Measurements from ENCODE around the gene MPPED1.

Gene MPPED1

DNA sequence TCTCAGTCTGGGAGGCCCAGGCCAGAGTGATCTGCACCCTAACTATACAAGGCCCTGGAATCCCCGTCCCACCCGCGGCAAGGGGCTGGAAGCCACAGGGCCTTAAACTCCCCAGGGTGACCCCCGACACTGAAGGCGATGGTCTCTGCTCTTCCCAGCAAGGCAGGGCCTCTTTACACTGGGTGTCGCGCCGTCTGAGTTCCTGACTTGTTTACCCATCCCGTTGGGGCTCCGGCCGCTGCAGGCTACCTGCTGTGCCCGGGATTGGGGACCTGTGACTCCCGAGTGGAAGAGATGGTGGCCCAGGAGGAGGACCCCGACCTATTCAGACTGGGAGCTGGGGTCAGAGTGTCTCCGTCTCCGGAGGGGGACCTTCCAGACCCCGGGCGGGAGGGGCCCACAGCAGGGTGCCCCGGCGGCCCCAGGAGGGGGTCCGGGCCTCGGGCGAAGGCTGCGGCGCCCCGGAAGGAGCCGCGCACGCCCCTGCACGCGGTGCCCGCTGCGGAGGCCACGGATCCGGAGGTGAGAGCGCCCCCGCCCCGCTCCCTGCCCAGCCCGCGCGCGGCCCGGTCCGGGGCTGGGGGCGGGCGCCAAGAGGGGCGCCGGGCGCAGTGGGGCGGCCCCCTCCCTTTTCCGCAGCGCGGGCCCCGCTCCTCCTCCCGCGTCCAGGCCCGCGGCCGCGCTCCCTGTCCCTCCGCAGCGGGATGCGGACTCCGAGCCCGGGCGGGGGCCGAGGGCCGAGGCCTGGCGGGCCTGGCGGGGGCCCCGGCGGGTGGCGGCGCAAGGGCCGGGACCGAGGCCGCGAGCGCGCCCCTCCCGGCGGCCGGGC is 560 bp upstream of the MPPED1 start:
- no peak for DNase-seq (ENCODE audit: low read depth)

DNA sequence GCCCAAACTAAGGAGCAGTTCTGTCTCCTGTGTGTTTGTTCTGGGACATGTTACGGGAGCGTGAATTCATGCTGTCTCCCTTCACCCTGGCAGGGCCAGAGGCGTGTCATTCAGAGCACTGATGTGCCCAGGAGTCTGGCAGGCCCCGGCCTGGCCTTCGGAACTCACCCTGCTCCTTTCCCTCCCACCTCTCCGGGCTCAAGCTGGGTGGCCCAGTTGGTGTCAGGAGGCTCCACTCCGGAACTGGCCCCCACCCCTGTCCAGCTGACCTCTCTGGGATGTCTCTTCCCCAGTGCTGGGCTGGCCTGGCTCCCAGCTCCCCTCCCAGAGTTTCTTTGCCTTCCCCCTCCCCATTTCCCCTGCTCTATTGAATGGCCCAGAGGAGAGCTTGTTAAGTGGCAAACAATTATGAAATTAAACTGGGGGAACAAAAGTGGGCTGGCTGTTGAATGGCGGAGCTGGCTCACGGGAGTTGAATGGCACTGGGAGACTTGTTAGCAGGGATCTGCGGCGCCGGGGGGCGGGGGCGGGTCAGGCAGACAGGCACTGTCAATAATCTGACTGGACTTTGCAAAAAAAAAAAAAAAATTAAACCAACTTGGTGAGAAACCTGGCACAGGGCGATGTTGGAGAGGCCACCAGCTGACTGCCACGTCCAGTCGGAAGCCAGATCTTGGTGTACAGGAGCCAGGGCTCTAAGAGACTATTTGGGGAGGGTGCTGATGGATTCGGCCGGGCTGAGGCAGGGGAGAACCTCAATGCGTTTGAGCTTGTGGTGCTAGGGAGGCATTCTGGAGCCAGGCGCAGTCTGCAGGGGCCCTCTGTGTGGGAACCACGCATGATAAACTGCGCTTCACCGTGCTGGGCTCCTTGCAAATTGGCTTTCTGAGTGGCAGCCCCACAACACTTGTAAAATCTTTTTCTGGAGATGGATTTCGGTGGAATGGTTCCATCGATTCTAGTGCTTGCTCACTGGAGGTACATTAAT is 1.3 kb downstream of the MPPED1 start:
- DNase-seq (ENCODE audit: low read depth): no peak

DNA sequence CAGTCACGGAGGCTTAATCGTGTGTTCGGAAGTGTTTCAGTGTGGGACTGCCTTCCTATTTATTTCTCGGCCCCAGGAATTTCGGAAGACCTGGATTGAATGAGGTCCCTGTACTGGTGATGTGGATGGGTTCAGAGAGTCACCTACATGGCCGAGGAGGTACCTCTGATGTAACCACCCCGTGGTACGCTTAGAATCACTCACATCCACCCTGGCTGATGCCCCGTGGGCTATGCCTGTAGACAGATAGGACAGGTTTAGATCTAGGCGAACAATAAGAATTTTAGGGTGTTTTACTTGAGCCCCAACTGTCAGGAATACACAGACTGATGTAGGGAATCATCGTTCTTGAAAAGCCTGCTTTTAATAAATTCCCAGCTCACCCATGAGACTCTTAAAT is 2.0 kb downstream of the MPPED1 start:
- no peak for DNase-seq (ENCODE audit: low read depth)

DNA sequence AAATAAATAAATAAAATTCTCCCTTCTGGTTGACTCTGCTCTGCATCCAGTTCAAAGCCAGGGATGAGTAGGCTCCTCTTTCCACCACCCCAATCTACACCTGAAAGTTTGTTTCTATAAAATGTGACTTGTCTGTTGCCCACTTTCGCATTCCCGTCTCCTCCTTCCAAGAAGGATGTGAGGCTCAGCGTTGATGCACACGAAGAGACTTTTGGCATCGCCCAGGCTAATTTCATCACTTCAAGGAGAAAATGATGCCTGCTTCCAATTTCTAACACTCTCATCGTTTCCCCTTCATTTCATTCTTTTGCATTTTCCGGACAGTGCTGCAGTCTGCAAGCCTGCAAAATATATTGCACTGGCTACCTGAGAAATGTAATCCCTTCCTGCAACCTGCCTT is 3.9 kb downstream of the MPPED1 start:
- no peak for DNase-seq (ENCODE audit: low read depth)

DNA sequence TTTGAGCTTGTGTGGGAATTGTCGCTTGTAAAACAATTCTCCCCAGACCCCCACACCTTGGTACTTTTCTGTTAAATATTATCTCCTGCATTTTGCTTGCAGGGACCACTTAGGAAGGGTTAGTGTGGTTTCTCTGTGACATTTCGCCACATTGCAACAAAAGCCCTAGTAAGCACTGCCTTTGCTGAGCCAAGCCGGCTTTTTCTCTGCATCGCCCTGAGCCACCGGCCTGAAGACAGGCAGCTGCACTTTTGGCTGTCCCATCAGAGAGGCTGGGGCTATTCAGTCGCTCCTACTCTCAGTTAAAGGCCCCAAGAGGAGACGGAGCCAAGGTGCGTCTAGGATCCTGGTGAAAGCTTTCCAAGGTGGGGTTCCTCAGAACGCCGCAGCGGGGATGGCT is 5.7 kb downstream of the MPPED1 start:
- DNase-seq (ENCODE audit: low read depth): no peak

DNA sequence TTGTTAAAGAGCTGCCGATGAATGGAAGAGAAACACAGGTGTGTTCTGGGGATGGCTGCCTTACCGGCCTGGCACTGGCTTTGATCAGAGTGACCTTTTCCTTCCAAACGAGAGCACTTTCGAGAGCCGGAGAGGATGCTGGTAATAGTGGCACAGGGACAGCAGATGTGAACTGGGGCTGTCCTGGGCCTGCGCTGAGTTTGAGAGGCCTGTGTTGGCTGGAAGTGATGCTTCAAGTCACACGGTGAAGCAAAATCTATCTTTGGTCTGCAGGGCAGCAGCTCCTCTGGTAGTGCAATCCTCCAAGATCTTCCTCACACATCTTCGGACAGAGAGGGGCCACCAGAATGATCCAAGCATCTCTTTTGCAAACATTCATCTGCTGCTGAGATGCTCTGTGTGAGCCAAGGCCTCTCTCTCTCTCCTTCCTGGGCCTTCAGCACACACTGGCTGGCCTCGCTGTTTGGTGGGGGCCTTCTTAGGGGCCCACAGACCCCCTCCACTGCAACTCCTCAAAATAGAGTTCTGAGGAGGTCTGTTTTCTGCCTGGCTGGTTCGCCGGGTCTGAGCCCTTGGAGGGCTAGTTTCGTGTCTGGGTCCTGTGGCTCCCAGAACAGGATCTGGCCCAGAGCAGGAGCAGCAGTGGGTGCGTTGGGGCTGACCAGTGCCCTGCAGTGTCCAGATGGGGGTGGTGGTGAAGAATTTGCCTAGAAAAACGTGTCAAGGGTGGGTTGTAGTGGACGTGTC is 6.4 kb downstream of the MPPED1 start:
- no peak for DNase-seq (ENCODE audit: low read depth)

DNA sequence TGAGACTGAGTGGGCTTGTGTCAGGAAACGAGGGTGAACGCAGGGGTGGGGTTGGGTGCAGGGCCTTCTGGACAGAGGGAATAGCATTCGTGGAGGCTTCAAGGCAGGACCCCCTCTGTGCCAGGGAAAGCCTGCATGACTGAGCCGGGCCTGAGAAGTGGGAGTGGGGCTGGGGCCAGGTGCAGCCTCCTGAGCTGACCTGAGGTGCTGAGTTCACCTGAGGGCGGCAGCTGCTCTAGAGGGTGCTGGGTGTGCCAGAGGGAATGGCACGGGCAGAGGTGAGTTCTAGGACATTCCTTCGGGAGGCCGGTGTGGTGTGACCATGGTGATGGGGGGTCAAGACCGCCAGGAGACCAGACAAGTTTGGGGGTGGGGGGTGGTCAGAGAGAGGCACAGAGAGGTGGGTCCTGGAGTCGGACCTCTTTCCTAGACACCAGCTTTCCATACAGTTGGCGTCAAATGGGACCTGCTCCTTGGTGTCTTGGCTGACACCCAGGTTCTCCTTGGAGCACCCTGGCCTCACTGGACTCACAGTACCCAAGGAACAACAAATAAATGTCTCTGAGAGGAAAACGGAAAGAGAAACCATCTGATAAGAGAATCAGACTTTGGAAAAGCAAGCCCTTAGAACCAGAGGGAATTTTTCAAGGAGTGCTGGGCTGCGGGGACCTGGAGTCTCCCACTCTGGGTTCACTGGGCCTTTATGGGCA is 7.7 kb downstream of the MPPED1 start:
- DNase-seq (ENCODE audit: low read depth): no peak

DNA sequence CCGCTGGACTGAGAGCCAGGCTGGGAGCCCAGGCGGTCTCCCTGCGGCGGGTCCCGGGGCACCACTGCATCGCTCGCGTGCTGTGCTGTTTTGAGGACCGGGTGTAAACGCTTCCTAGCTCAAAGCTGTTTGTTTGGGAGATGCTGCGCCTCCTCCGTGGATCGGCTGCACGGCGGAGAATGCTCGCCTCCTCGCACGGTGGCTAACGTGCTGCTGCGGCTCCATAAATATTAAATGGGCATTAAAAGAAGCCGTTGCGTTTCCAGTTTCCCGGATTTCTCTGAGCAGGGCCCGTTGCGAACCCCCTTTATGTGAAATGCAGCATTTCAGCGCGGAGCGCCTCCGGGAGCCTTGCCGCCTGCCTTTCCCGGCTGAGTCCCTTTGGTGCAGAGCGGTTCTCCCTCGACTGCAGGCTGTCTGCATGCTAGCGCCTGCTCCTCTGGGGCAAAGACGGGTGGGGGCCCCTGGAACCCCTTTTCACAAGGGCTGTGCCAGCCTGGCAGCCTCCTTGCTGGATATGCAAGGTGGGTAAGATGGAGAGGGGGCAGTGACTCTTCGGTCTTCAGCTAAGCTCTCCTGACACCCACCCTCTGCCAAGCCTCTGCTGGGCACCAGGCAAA is 9.3 kb downstream of the MPPED1 start:
- no peak for DNase-seq (ENCODE audit: low read depth)

DNA sequence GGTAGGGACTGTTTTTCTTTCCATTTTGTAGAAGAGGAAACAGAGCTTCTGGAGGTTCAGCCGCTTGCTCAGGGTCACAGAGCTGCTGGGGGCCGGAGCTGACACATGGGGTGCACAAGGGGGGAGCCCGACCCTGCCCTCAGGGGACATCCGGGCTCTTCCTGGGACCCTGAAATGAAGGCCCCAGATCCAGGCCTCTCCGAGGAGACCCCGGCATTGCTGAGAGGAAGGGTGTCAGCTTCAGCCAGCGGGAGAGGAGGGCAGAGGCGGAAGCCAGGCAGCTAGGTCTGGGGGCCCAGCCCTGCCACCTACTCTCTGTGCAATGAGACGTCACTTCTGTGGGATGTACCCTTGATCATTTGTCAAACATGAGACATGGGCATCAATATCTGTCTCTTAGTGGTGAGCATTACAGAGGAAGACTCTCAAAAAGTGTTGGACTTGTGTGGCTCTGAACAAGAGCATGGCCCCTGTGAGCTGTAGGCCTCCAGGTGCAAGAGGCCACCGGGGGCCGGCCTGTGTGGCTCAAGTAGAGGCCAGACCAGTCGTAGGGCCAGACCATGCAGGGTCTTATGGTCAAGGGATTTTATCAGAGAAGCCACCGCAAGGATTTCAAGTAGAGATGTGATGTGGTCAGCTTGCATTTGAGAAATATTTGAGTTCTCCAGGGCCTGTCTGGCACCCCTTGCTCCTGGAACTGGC is 10.3 kb downstream of the MPPED1 start:
- no peak for DNase-seq (ENCODE audit: low read depth)

DNA sequence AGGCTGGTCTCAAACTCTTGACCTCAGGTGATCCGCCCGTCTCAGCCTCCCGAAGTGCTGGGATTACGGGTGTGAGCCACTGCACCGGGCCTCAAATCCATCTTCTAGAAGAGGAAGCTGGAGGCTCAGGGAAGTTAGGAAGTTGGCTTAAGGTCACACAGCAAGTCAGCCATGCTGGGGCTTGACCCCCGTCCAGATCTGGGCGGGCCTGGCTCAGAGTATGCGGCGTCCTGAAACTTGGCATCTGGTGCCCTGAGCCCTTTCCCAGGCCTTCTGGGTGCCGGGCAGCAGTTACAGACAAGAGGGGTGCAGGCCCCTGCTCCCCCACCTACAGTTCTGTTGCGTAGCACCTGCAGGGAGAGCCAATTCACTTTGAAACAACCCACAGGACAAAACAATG is 11.2 kb downstream of the MPPED1 start:
- no peak for DNase-seq (ENCODE audit: low read depth)

DNA sequence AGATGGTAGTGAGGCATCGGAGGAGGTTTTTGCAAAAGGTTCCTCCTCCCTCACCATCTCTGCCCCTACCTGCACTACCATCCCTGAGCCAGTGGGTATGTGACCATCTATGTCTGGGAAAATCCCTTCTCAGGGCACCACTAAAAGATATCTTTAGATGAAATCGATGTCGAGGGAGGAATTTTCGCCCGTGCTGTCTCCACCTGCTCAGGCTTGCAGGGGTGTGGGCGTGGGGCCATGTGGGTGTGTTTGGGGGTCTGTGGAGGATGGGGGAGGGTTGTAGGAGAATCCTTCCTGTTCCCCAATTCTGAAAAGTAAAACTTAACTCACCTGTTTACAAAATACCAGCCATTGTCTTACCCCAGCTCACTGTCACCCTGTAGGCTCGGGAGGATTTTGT is 12.4 kb downstream of the MPPED1 start:
- DNase-seq (ENCODE audit: low read depth): no peak

DNA sequence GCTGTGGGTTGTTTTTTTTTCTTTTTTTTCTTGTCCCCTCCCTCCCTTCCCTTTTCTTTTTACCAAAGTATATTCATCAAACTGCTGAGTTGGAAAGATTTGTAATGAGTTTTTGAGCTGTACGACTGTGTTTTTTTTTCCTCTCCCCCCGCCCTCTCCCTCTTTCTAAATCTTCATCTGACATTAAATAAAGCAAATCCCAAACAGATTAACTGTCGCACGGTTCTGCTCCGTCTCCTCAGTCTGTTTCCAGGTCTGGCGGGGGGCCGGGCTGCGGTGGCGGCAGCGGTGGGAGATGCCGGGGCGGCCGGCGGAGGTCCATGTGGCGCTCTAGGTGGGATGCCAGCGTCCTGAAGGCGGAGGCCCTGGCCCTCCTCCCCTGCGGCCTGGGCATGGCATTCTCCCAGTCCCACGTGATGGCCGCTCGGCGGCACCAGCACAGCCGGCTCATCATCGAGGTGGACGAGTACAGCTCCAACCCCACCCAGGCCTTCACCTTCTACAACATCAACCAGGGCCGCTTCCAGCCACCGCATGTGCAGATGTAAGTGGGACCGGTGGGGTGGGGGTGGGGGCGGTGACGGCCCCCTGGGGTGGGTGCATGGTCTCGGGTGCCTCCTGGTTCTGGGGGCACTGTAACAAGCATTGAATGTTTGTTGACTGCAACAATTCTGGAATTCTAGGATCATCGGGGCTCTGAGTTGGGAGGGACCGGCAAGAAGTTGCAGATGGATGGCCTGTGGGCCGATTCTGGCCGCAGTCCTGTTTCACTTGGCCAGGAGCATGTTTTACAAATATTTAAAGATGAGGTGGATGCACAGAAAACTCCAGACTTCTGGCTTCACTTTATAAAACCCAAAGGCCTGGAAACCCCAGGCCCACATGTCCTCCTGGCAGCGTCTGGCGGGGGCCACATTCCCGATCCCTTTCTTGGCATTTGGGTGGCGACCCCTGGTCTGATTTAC is 13.1 kb downstream of the MPPED1 start:
- DNase-seq (ENCODE audit: low read depth): no peak

DNA sequence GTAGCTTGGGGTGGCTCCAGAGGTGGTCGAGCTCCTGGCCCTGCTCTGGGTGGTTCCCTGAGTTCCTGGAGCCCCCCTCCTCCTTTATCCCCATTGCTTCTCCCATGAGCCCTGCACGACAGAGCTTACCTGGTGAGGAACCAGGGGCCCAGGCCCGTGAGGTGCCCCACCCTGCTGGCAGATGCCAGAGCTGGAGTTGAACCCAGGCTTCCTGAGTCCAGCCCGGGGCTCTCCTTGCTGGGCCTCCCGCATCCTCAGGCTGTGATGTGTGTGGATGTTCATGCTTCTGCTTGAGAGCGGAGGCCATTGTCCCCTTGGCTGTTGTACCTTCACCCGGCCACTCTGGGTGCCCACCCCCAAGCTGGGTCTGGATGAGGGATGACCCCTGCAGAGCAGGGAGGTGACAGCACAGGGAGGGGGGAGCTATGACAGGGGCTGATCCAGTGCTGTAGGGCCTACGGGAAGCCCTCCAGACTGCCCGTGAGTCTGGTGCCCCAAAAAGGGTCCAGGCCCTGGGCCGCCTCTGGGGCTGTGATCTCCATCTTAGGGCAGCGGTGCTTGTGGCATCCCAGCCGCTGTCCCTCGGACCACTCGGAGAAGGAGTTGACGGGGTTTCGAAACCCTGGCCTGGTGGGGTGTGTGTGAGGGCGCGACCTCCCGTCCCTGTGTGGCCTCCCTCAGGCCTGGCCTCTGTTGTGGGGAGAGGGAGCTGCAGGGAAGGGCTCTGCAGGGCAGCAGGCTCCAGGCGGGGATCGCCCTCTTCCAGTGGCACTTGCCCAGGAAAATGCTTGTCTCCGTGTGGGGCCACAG is 14.4 kb downstream of the MPPED1 start:
- DNase-seq (ENCODE audit: low read depth): no peak

DNA sequence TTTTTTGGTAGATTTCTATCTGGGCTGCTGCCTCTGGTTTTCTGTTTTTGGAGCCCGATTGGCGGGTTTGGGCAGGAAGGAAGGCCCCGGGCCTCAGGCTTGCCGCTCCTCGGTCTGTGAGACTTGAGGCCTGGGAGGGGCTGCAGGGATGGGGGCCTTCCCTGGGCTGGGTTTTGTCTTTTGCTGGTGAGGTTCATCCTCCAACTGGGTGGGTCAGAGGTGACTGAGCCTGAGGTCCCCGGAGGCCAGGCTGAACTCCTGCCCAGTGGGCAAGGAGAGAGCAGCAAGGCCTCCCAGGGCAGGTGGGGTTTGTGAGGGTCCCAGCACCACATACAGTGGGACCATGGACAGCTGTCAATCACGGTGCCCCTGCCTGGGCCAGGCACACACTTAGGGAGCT is 15.0 kb downstream of the MPPED1 start:
- DNase-seq (ENCODE audit: low read depth): no peak

DNA sequence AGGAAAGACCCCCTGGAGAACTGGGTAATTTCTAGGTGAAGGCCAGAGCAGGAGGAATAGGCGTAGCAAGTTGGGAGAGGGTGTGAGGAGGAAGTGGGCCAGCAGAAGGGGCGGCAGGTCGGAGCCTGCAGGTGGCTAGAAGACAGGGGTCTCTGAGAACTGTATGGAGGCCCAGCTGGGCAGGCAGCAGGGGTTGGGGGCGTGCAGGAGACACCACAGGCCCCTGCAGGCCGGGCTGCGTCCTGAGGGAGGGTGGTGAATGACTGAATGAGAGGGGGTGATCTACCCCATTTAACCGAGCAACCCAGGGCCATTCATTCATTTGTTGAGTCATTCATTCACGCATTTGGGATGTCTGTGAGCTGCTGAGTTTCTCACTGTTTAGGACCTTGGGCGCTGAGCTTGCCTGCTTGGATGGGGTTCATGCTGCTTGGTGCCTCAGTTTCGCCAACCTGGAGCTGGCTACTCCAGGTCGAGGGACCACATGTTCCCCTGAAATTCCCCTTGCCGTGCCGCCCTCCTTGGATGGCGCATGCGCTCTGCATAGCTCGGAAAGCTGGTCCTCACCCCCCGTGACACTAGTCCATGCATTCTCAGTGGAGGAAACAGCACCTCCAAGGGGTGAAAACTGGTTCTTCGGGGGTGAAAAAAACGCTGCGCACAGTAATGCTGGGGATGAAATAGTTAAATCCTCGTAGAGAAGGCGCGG is 15.6 kb downstream of the MPPED1 start:
- DNase-seq (ENCODE audit: low read depth): no peak

DNA sequence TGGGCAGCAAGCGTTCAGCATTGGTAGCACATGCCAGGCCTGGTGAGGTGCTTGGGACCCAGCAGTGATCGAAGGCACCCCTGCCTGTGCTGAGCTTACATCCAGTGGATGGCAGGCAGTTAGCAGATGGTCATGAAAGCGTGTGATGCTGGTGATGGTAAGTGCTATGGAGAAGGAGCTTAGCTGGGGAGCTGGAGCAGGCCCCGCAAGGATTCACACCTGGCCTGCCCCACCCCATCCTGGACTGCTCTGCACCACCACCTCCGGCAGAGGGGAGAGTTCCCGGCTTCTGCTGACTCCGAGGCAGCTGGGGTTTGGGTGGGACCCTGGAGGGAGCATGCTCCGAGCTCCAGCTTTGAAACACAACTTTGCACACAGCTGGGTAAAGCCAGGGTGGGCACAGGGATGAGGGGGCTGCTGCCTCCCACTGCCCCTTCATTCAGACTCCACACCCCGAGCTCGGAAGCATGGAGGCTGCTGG is 16.2 kb downstream of the MPPED1 start:
- no peak for DNase-seq (ENCODE audit: low read depth)

DNA sequence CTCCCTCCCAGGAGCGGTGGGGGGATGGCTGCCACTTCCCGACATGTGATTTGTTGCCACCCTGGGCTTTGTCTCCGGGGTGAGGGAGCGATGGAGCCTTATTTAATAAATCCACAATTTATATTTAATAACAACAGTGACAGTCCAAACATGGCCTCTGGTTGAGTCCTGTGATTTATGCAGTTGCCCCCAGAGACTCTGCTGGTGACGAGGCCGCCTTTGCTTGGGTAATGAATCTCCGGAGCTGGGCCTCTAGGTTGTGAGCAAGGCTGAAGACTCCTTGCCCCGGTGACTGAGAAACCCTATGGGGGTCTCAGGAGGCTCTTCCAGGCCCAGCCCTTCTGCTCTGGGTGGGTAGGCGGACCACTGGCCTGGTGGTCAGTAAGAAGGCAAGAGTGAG is 16.7 kb downstream of the MPPED1 start:
- DNase-seq (ENCODE audit: low read depth): no peak

DNA sequence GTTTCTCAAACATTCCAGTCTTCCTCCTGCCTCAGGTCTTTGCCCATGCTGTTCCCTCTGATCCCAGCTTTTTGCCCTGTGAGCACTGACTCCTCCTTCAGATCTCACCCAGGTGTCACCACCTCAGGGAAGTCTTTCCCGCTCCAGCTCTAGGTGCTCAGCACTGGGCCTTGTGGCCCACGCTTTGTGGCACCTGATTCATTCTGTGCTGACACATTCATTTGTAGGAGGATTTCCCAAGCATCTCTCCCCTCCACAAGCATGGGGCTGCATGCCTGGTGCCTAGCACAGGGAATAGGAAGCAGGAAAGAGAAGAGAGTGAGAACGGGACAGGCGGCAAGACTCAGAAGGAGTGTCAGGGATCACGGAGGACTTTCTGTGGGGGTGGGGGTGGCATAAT is 17.6 kb downstream of the MPPED1 start:
- DNase-seq (ENCODE audit: low read depth): no peak
